NCI-H345 (cell line): ENCODE results near the gene CABP2.

Experiments used
- DNase-seq: peaks from one replicate; lab custom pipeline; 2025; lab: John Stamatoyannopoulos, UW

The CABP2 gene

GRCh38 chr11:67507864-67508485 lies 15.3 kb downstream of the CABP2 start, which contains the start of gene CDK2AP2:
Gene CDK2AP2 (minus strand): TSS chr11:67508162. CDS start chr11:67508082, 80 bp downstream.
- DNase-seq, result peak; percentile 100

GRCh38 chr11:67507242-67507863 lies 15.9 kb downstream of the CABP2 start:
- no peak for DNase-seq

- no peak for DNase-seq
Observed at GRCh38 chr11:67506426-67507051, 16.7 kb downstream of the CABP2 start.

GRCh38 chr11:67505605-67506396 lies 17.4 kb downstream of the CABP2 start:
- DNase-seq, result peak; percentile 89

- peak; percentile 78 for DNase-seq
Observed at GRCh38 chr11:67504950-67505581, 18.2 kb downstream of the CABP2 start, which contains the start of gene PITPNM1. Gene PITPNM1 (minus strand): TSS chr11:67505363. CDS start chr11:67504180, 1,183 bp downstream.

GRCh38 chr11:67504005-67504949 lies 19.0 kb downstream of the CABP2 start:
- DNase-seq, result peak; percentile 55

GRCh38 chr11:67503119-67504004 lies 19.9 kb downstream of the CABP2 start:
- no peak for DNase-seq

- DNase-seq, result no peak
Observed at GRCh38 chr11:67502328-67502979, 20.8 kb downstream of the CABP2 start.

GRCh38 chr11:67501854-67502253 lies 21.4 kb downstream of the CABP2 start:
- DNase-seq, result no peak

GRCh38 chr11:67500831-67501715 lies 22.2 kb downstream of the CABP2 start:
- no peak for DNase-seq

- no peak for DNase-seq
Observed at GRCh38 chr11:67500484-67500821, 22.8 kb downstream of the CABP2 start.

GRCh38 chr11:67499808-67500483 lies 23.3 kb downstream of the CABP2 start:
- no peak for DNase-seq

- no peak for DNase-seq
Observed at GRCh38 chr11:67498544-67498972, 24.7 kb downstream of the CABP2 start.

- DNase-seq, result no peak
Observed at GRCh38 chr11:67497656-67498291, 25.5 kb downstream of the CABP2 start.

- no peak for DNase-seq
Observed at GRCh38 chr11:67496113-67496512, 27.1 kb downstream of the CABP2 start.

GRCh38 chr11:67495234-67496005 lies 27.8 kb downstream of the CABP2 start:
- DNase-seq, result no peak
